A549 (cell line): Measurements from ENCODE around the gene RAB19. TPM values are rescaled to one million over a fixed set of nuclear protein-coding genes. Genes with fewer than 3 reads are reported as not detected.

Source experiments
- ATAC-seq, 2 experiments: fragments of 200-7000 bp in 1 of 2; fragments of >200 bp in 1 of 2; cut with Nextera tagmentation in 1 of 2; cut with Tn5 transposase in 1 of 2; 3 replicates each; pipeline versions ENCODE4 v1.8.0 to v1.9.1; 2018 to 2020; ENCODE audit warnings: mild to moderate bottlenecking in 1 of 2, moderate library complexity in 1 of 2
- CTCF ChIA-PET: fragments of 300-600 bp; sonication (Branson Sonifier 250); formaldehyde crosslinking; extraction: SDS; loops from one replicate; lab custom pipeline; 2021; ENCODE audit warnings: antibody characterized with exemption, inconsistent platforms; lab: Yijun Ruan, JAX
- POLR2A ChIA-PET: fragments of 350-600 bp; formaldehyde crosslinking; extraction: SDS; loops from one replicate; lab custom pipeline; 2021; ENCODE audit warnings: antibody characterized with exemption, inconsistent platforms; lab: Yijun Ruan, JAX
- DNase-seq, 2 experiments: peaks; one replicate each; pipeline versions ENCODE4 v3.0.0 to v3.0.0-alpha.2; 2011 to 2016; ENCODE audit warnings: low read depth in 1 of 2, low spot score in 1 of 2
- FAIRE-seq: peaks from 2 replicates; lab custom pipeline; 2011; peaks lifted over from hg19 to GRCh38; lab: Jason Lieb, UNC
- H3K27ac ChIP-seq, 2 experiments: fragments of >200 bp; sonication (Bioruptor Twin); formaldehyde crosslinking; 3 replicates each; pipeline ENCODE4 v1.5.1; 2016 to 2017
- H3K4me1 ChIP-seq: fragments of >200 bp; sonication (Bioruptor Twin); formaldehyde crosslinking; 3 replicates; pipeline ENCODE4 v1.6.1; 2016
- H3K4me2 ChIP-seq: fragments of >200 bp; sonication (Bioruptor Twin); formaldehyde crosslinking; 3 replicates; pipeline ENCODE4 v1.6.1; 2016
- H3K4me3 ChIP-seq: fragments of >200 bp; sonication (Bioruptor Twin); formaldehyde crosslinking; 3 replicates; pipeline ENCODE4 v1.5.1; 2016
- H3K9me3 ChIP-seq: fragments of >200 bp; sonication (Bioruptor Twin); formaldehyde crosslinking; 3 replicates; pipeline ENCODE4 v1.6.1; 2016
- BHLHE40 ChIP-seq: IDR thresholded peaks from 2 replicates; pipeline ENCODE4 v1.6.1; 2012; ENCODE audit warnings: low read depth, low read length, inconsistent platforms
- CBX8 ChIP-seq: fragments of 200-600 bp; sonication (generic); IDR thresholded peaks from 2 replicates; pipeline ENCODE4 v1.6.1; 2016
- CEBPB ChIP-seq, 2 experiments: fragments of >200 bp in 1 of 2; sonication (Bioruptor Twin) in 1 of 2; formaldehyde crosslinking in 1 of 2; IDR thresholded peaks; 2 replicates each; pipeline ENCODE4 v1.6.1; 2012 to 2016
- CHD2 ChIP-seq: fragments of 150-350 bp; IDR thresholded peaks from 2 replicates; pipeline ENCODE4 v1.6.1; 2014; ENCODE audit warnings: low read length; ENCODE audit not compliant: partially characterized antibody
- EHMT2 ChIP-seq: fragments of 200-600 bp; sonication (generic); IDR thresholded peaks from 2 replicates; pipeline ENCODE4 v1.6.1; 2016; ENCODE audit warnings: antibody characterized with exemption, low read depth, mild to moderate bottlenecking, moderate library complexity
- GATA3 ChIP-seq: IDR thresholded peaks from 2 replicates; pipeline ENCODE4 v1.6.1; 2012; ENCODE audit warnings: borderline replicate concordance
- HDAC2 ChIP-seq: fragments of 200-600 bp; sonication (generic); IDR thresholded peaks from 2 replicates; pipeline ENCODE4 v1.6.1; 2016
- HEYL ChIP-seq: fragments of 250-450 bp; sonication (Bioruptor Pico); IDR thresholded peaks from 2 replicates; pipeline ENCODE4 v1.8.0; 2021; ENCODE audit warnings: mild to moderate bottlenecking, moderate library complexity
- HOXA7 ChIP-seq: fragments of 250-450 bp; sonication (Bioruptor Pico); IDR thresholded peaks from 2 replicates; pipeline ENCODE4 v1.5.0; 2020; ENCODE audit warnings: mild to moderate bottlenecking, moderate library complexity
- HOXB13 ChIP-seq: fragments of 250-450 bp; sonication (Bioruptor Pico); IDR thresholded peaks from 2 replicates; pipeline ENCODE4 v1.5.0; 2020; ENCODE audit warnings: low read depth, mild to moderate bottlenecking, moderate library complexity
- HOXB5 ChIP-seq: fragments of 250-450 bp; sonication (Bioruptor Pico); IDR thresholded peaks from 2 replicates; pipeline ENCODE4 v1.5.0; 2020; ENCODE audit warnings: mild to moderate bottlenecking, moderate library complexity
- MYC ChIP-seq: IDR thresholded peaks from 2 replicates; pipeline ENCODE4 v1.6.1; 2012; ENCODE audit warnings: mild to moderate bottlenecking, inconsistent platforms, low read length, improper control_type of control experiment, borderline replicate concordance
- NFE2L2 ChIP-seq: fragments of 150-350 bp; conservative IDR thresholded peaks from 2 replicates; pipeline ENCODE4 v1.6.1; 2014; ENCODE audit warnings: low read length
- NR3C1 ChIP-seq: fragments of >200 bp; sonication (Bioruptor Twin); formaldehyde crosslinking; IDR thresholded peaks from 3 replicates; pipeline ENCODE4 v1.6.1; 2017
- POLR2A ChIP-seq: IDR thresholded peaks from 2 replicates; pipeline ENCODE4 v1.6.1; 2012; ENCODE audit warnings: mild to moderate bottlenecking, low read length
- RARB ChIP-seq: fragments of 250-450 bp; sonication (Bioruptor Pico); IDR thresholded peaks from 2 replicates; pipeline ENCODE4 v1.8.0; 2021; ENCODE audit warnings: mild to moderate bottlenecking, moderate library complexity
- RCOR1 ChIP-seq: fragments of 150-350 bp; IDR thresholded peaks from 2 replicates; pipeline ENCODE4 v1.6.1; 2014; ENCODE audit warnings: antibody characterized with exemption, low read length, low read depth
- RNF2 ChIP-seq: fragments of 200-600 bp; sonication (generic); IDR thresholded peaks from 2 replicates; pipeline ENCODE4 v1.6.1; 2016; ENCODE audit warnings: low read depth, mild to moderate bottlenecking, antibody characterized with exemption, moderate library complexity, borderline replicate concordance
- SMC3 ChIP-seq: fragments of >200 bp; sonication (Bioruptor Twin); formaldehyde crosslinking; IDR thresholded peaks from 3 replicates; pipeline ENCODE4 v1.6.1; 2018; ENCODE audit warnings: inconsistent platforms
- TFCP2L1 ChIP-seq: fragments of 250-450 bp; sonication (Bioruptor Pico); IDR thresholded peaks from 2 replicates; pipeline ENCODE4 v1.5.0; 2021; ENCODE audit warnings: mild to moderate bottlenecking
- TP53 ChIP-seq: fragments of 250-450 bp; sonication (Bioruptor Pico); IDR thresholded peaks from 2 replicates; pipeline ENCODE4 v1.5.0; 2021; ENCODE audit warnings: mild to moderate bottlenecking, moderate library complexity
- ZC3H11A ChIP-seq: fragments of 450-650 bp; IDR thresholded peaks from 2 replicates; pipeline ENCODE4 v1.6.1; 2014; ENCODE audit warnings: antibody characterized with exemption, mild to moderate bottlenecking
- ZNF302 ChIP-seq: fragments of 250-450 bp; sonication (Bioruptor Pico); IDR thresholded peaks from 2 replicates; pipeline ENCODE4 v1.9.0; 2021; ENCODE audit warnings: inconsistent platforms, mild to moderate bottlenecking, moderate library complexity
- WGBS: methylation state at CpG from one replicate; pipeline ENCODE4 v1.1.6; 2017; ENCODE audit errors: missing lambda C conversion rate; 5-methylcytosine and 5-hydroxymethylcytosine counted together
- polyA plus RNA-seq, 4 experiments: library from polyadenylated mRNA; depleted of rRNA in 3 of 4; stranded (reverse); fragments of >200 nt; fragmentation: RNase III in 1 of 4; extraction: RNeasy Plus Mini Kit Qiagen cat#74134 plus additional on column Dnase treatment in 1 of 4; gene quantifications; 2 replicates in 3 of 4; 3 replicates in 1 of 4; pipeline ENCODE4 v1.2.3, GENCODE V29; 2011 to 2017
- TF ChIP-seq, protein P1 (sequence below): fragments of 450-650 bp; IDR thresholded peaks from 2 replicates; pipeline ENCODE4 v1.6.1; 2014; ENCODE audit warnings: antibody characterized with exemption
- TF ChIP-seq, protein P2 (sequence below): fragments of 250-450 bp; sonication (Bioruptor Pico); IDR thresholded peaks from 2 replicates; pipeline ENCODE4 v1.5.0; 2020; ENCODE audit warnings: low read depth, mild to moderate bottlenecking, moderate library complexity
- TF ChIP-seq, protein P3 (sequence below): fragments of 250-450 bp; sonication (Bioruptor Pico); IDR thresholded peaks from 2 replicates; pipeline ENCODE4 v1.5.0; 2021; ENCODE audit warnings: mild to moderate bottlenecking, moderate library complexity, borderline replicate concordance
- TF ChIP-seq, protein P4 (sequence below): fragments of >200 bp; sonication (Bioruptor Twin); formaldehyde crosslinking; IDR thresholded peaks from 3 replicates; pipeline ENCODE4 v1.5.1; 2016

Gene RAB19
- polyA plus RNA-seq, 2 of the 4 experiments (the other 2 are of a cell fraction), result not detected

DNA sequence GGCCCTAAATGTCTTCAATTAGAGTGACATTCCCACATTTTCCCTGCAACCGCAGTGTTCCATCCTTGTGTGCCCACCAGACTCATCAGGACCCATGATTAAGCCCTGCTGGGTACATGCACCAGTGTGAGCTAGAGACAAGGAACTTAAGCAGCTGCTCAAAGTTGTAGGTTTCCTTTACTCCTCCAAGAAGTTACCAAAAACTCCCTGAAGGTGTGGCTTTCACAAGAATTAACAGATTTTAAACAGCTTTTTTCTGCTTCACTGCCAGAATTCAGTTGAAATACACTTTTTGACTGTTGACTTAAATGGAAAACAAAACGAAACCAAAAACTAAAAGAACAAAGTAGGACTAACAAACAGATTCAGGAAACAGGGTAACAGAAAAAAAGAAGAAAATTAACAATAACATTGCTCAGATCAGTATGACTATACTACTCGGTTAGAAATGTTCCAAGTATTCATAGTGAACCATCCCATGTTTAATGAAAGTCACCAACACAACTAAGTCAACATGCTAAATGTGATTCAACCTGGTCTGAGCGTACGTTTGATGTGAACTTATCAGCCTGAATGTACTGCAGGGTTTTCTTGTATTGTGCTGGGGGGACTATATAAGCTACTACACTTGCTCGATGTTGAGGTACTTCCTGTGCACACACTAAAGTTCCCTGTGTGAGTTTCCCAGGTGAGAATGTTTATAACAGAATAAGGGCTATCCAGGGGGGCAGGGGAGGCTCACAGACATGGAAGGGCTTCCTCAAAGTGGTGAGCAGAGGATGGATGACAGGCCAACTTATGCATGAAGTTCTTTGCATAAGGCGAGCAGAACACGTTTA lies 27.7 kb upstream of the RAB19 start:
- FAIRE-seq, result no peak

DNA sequence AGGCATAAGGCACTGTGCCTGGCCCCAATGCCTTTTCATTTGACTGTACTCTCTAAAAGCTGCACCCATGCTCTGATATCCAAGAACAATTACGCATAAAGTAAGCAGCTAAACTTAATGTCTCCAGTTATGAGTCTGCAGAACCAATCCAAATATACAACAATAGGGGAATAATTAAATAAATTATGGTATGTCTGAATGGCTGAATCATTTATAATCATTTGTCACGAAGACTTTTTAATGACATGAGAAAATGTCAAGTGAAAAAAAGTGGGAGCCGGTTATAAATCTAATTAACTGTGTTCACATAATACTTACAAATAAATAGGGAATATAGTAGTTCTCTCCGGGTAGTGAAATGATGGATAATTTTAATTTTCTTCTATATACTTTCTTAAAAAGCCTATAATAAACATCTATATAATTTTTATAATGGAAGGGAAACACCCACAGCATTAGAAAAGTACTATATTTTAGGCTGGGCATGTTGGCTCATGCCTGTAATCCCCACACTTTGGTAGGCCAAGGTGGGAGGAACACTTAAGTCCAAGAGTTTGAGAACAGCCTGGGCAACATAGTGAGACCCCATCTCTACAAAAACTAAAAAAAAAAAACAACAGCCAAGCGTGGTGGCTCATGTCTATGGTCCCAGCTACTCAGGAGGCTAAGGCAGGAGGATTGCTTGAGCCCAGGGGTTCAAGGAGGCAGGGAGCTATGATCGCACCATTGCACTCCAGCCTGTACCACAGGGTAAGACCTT lies 19.7 kb upstream of the RAB19 start:
- ATAC-seq (no peak), DNase-seq (no peak), FAIRE-seq (no peak)
- no peak overlapping the region; a peak in 1 of 6 replicates for H3K27ac ChIP-seq
- POLR2A ChIA-PET, result no interaction called here
- no peaks in the 10 kb centered on the region for H3K4me1 ChIP-seq
- H3K4me3 ChIP-seq, result no peak overlapping the region
- no peaks in the 10 kb centered on the region for H3K9me3 ChIP-seq
- TF ChIP-seq HDAC2 (no peak), NFE2L2 (no peak), ZC3H11A (no peak), EHMT2 (no peak), NR3C1 (no peak), GATA3 (no peak), BHLHE40 (no peak), RCOR1 (no peak), HOXB5 (CRISPR knock-in tag) (no peak), POLR2A (no peak), HOXA7 (no peak), MYC (no peak), TP53 (CRISPR knock-in tag) (no peak), CEBPB (IDR thresholded peaks at IDR 0.05) (no peak)
- TF ChIP-seq, protein P1, sequence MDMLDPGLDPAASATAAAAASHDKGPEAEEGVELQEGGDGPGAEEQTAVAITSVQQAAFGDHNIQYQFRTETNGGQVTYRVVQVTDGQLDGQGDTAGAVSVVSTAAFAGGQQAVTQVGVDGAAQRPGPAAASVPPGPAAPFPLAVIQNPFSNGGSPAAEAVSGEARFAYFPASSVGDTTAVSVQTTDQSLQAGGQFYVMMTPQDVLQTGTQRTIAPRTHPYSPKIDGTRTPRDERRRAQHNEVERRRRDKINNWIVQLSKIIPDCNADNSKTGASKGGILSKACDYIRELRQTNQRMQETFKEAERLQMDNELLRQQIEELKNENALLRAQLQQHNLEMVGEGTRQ, result no peak
- TF ChIP-seq, all 56 proteins: peak for 0
- CTCF ChIA-PET, result interaction anchor here (0.7 to 1.0 kb wide), 2 partner anchors 58 to 134 kb away, joined by 3 to 4 read pairs; no protein-coding TSS in a partner anchor
- H3K4me2 ChIP-seq, result no peak overlapping the region
- WGBS, result 90% methylated on average over 6 of the region's 6 CpGs

More for the DNA sequence above, 27.7 kb upstream of the RAB19 start:
- H3K4me3 ChIP-seq, result no peak overlapping the region
- ChIA-PET POLR2A (no interaction called here), CTCF (interaction anchor here (0.6 to 1.4 kb wide), 6 partner anchors 9 to 80 kb away, joined by 3 read pairs; no protein-coding TSS in a partner anchor)
- 75% methylated on average over 8 of the region's 8 CpGs for WGBS
- H3K4me2 ChIP-seq, result no peak overlapping the region
- TF ChIP-seq SMC3, result no peak
- TF ChIP-seq HOXB13, result no peak
- TF ChIP-seq ZNF302 (CRISPR knock-in tag), result no peak
- TF ChIP-seq RARB (CRISPR knock-in tag), result no peak
- TF ChIP-seq, protein P2, sequence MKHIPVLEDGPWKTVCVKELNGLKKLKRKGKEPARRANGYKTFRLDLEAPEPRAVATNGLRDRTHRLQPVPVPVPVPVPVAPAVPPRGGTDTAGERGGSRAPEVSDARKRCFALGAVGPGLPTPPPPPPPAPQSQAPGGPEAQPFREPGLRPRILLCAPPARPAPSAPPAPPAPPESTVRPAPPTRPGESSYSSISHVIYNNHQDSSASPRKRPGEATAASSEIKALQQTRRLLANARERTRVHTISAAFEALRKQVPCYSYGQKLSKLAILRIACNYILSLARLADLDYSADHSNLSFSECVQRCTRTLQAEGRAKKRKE (CRISPR knock-in tag), result no peak
- TF ChIP-seq RCOR1, result no peak
- TF ChIP-seq, protein P3, sequence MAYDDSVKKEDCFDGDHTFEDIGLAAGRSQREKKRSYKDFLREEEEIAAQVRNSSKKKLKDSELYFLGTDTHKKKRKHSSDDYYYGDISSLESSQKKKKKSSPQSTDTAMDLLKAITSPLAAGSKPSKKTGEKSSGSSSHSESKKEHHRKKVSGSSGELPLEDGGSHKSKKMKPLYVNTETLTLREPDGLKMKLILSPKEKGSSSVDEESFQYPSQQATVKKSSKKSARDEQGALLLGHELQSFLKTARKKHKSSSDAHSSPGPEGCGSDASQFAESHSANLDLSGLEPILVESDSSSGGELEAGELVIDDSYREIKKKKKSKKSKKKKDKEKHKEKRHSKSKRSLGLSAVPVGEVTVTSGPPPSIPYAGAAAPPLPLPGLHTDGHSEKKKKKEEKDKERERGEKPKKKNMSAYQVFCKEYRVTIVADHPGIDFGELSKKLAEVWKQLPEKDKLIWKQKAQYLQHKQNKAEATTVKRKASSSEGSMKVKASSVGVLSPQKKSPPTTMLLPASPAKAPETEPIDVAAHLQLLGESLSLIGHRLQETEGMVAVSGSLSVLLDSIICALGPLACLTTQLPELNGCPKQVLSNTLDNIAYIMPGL (CRISPR knock-in tag), result no peak
- no peak for TF ChIP-seq MYC
- no peak for TF ChIP-seq CBX8
- TF ChIP-seq TFCP2L1, result no peak
- no peak for TF ChIP-seq TP53 (CRISPR knock-in tag)
- no peak for TF ChIP-seq CHD2
- TF ChIP-seq HEYL (CRISPR knock-in tag), result no peak
- TF ChIP-seq, protein P4, sequence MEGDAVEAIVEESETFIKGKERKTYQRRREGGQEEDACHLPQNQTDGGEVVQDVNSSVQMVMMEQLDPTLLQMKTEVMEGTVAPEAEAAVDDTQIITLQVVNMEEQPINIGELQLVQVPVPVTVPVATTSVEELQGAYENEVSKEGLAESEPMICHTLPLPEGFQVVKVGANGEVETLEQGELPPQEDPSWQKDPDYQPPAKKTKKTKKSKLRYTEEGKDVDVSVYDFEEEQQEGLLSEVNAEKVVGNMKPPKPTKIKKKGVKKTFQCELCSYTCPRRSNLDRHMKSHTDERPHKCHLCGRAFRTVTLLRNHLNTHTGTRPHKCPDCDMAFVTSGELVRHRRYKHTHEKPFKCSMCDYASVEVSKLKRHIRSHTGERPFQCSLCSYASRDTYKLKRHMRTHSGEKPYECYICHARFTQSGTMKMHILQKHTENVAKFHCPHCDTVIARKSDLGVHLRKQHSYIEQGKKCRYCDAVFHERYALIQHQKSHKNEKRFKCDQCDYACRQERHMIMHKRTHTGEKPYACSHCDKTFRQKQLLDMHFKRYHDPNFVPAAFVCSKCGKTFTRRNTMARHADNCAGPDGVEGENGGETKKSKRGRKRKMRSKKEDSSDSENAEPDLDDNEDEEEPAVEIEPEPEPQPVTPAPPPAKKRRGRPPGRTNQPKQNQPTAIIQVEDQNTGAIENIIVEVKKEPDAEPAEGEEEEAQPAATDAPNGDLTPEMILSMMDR, result no peak
- TF ChIP-seq RNF2, result no peak
- no peak for TF ChIP-seq NFE2L2
- H3K4me1 ChIP-seq, result no peaks in the 10 kb centered on the region
- H3K27ac ChIP-seq, result no peak overlapping the region
- ATAC-seq (peak in 1 of 2 experiments; percentile 24; a peak in 1 of 6 replicates), DNase-seq (no peak)
- H3K9me3 ChIP-seq, result no peaks in the 10 kb centered on the region
